ENCODE data around the gene ERP27. TPM values are rescaled to one million over a fixed set of nuclear protein-coding genes. Genes with fewer than 3 reads are reported as not detected.
A peak's percentile ranks its signal among the peaks of the same experiment; 100 is the strongest.

The ERP27 gene
- total and polyA plus RNA-seq, 2 donors from 2014 or later = 11.0 to 35.3 TPM

DNA sequence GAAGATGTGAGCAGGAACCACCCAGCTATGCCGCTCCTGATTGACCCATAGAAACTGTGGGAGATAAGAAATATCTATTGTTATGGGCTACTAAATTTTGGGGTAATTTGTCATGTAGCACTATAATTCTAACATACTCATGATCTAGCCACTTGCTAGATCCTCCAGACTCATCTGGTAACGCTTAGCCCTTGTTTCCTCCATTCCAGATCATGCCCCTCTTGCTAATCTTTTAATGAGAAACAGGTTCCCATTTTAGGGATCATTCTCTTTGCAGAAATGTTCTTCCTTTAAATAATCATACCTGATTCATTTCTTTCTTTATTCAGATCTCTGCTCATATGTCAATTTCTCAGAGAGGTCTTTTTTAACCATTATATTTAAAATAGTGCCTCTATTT, 26.9 kb upstream of the ERP27 start:
- no peaks in the 10 kb centered on the region for H3K9me3 ChIP-seq (ENCODE audit: control insufficient read depth in 2 of 3, insufficient read depth in 1 of 3, low read length in 3 of 3)
- H3K27ac ChIP-seq (ENCODE audit: low read depth in 2 of 2, low read length in 2 of 2) = no peak overlapping the region
- H3K4me1 ChIP-seq (ENCODE audit: control insufficient read depth in 2 of 3, insufficient read depth in 2 of 3, low read depth in 1 of 3, low read length in 3 of 3) = no peaks in the 10 kb centered on the region
- no peak overlapping the region for H3K9ac ChIP-seq (ENCODE audit: low read length in 3 of 3)
- intact Hi-C loops (cut with DNase I) = no loop called here
- DNase-seq (no peak), FAIRE-seq (no peak)
- H3K36me3 ChIP-seq (ENCODE audit: control insufficient read depth in 2 of 3, insufficient read depth in 3 of 3, low read length in 3 of 3) = no peaks in the 10 kb centered on the region
- H3K27me3 ChIP-seq (ENCODE audit: control insufficient read depth, insufficient read depth, low read length) = no peaks in the 10 kb centered on the region
- H3K4me3 ChIP-seq (ENCODE audit: low read length in 3 of 3) = no peak overlapping the region
- TF ChIP-seq, protein P1, sequence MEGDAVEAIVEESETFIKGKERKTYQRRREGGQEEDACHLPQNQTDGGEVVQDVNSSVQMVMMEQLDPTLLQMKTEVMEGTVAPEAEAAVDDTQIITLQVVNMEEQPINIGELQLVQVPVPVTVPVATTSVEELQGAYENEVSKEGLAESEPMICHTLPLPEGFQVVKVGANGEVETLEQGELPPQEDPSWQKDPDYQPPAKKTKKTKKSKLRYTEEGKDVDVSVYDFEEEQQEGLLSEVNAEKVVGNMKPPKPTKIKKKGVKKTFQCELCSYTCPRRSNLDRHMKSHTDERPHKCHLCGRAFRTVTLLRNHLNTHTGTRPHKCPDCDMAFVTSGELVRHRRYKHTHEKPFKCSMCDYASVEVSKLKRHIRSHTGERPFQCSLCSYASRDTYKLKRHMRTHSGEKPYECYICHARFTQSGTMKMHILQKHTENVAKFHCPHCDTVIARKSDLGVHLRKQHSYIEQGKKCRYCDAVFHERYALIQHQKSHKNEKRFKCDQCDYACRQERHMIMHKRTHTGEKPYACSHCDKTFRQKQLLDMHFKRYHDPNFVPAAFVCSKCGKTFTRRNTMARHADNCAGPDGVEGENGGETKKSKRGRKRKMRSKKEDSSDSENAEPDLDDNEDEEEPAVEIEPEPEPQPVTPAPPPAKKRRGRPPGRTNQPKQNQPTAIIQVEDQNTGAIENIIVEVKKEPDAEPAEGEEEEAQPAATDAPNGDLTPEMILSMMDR (IDR thresholded peaks at IDR 0.05; ENCODE audit: borderline replicate concordance, extremely low read depth, insufficient read depth) = no peak

DNA sequence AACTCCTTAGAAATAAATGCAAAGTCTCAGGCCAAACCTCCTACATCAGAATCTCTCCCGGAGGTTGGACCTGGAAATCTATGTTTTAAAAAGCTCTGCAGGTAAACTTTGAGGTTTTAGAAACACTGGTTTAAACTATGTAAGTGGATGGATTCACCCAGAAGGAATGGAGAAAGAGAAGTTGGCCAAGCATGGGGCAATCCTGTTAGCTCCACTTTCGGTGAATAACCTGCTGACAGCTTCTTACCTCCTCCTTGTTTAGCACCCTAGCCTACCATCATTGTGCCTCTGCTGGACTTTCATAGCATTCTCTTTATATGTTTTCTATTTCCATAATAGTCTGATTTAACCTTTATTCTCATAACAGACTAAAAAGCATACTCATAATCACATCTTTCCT, 26.1 kb upstream of the ERP27 start:
- Histone ChIP-seq H3K27ac (ENCODE audit: low read depth in 2 of 2, low read length in 2 of 2) (no peak overlapping the region), H3K4me1 (ENCODE audit: control insufficient read depth in 2 of 3, insufficient read depth in 2 of 3, low read depth in 1 of 3, low read length in 3 of 3) (peaks cover 0 to 3% (median 0%) of the 10 kb centered on the region in 3 donors), H3K27me3 (ENCODE audit: control insufficient read depth, insufficient read depth, low read length) (no peaks in the 10 kb centered on the region), H3K4me3 (ENCODE audit: low read length in 3 of 3) (no peak overlapping the region), H3K9ac (ENCODE audit: low read length in 3 of 3) (no peak overlapping the region), H3K9me3 (ENCODE audit: control insufficient read depth in 2 of 3, insufficient read depth in 1 of 3, low read length in 3 of 3) (no peaks in the 10 kb centered on the region), H3K36me3 (ENCODE audit: control insufficient read depth in 2 of 3, insufficient read depth in 3 of 3, low read length in 3 of 3) (no peaks in the 10 kb centered on the region)
- TF ChIP-seq, protein P1 (IDR thresholded peaks at IDR 0.05; ENCODE audit: borderline replicate concordance, extremely low read depth, insufficient read depth) = no peak
- intact Hi-C loops (cut with DNase I) = no loop called here
- no peak for FAIRE-seq
- no peak for DNase-seq

DNA sequence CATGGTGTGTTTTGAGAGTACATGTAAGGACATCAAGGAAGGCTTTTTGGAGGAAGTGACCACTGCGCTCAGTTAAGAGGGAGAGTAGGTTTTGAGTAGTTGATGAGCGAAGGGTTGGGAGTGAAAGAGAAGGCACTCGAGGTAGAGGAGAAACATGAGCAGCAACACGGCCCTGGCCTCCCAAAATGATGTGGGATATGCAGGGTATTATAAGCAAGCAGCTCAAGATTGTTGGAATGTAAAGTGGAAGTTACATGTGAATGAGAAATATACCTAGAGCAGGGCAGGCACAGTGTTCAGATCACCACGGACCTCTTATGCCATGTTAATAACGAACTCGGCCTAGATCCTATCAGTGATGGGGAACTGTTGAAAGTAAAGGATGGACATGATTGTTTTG, 25.2 kb upstream of the ERP27 start:
- no peak for FAIRE-seq

More for the DNA sequence above, 25.2 kb upstream of the ERP27 start:
- no peaks in the 10 kb centered on the region for H3K36me3 ChIP-seq (ENCODE audit: control insufficient read depth in 2 of 3, insufficient read depth in 3 of 3, low read length in 3 of 3)
- no peak overlapping the region for H3K9ac ChIP-seq (ENCODE audit: low read length in 3 of 3)
- DNase-seq = no peak
- no peaks in the 10 kb centered on the region for H3K9me3 ChIP-seq (ENCODE audit: control insufficient read depth in 2 of 3, insufficient read depth in 1 of 3, low read length in 3 of 3)
- peaks cover 0 to 3% (median 0%) of the 10 kb centered on the region in 3 donors for H3K4me1 ChIP-seq (ENCODE audit: control insufficient read depth in 2 of 3, insufficient read depth in 2 of 3, low read depth in 1 of 3, low read length in 3 of 3)
- TF ChIP-seq, protein P1 (IDR thresholded peaks at IDR 0.05; ENCODE audit: borderline replicate concordance, extremely low read depth, insufficient read depth) = no peak
- no peaks in the 10 kb centered on the region for H3K27me3 ChIP-seq (ENCODE audit: control insufficient read depth, insufficient read depth, low read length)
- H3K27ac ChIP-seq (ENCODE audit: low read depth in 2 of 2, low read length in 2 of 2) = peak overlapping the region in 1 of 2 donors; percentile 2
- no peak overlapping the region for H3K4me3 ChIP-seq (ENCODE audit: low read length in 3 of 3)
- intact Hi-C loops (cut with DNase I) = no loop called here
